HEK293 (cell line): ENCODE results near the gene ACSL4.

ENCODE experiments used
- KLF1 ChIP-seq: fragments of 450-650 bp; formaldehyde crosslinking; IDR thresholded peaks from 2 replicates; pipeline ENCODE4 v1.5.1; 2016; ENCODE audit warnings: missing biosample characterization, missing genetic modification characterization
- SETDB1 ChIP-seq: IDR thresholded peaks from one replicate; pipeline ENCODE4 v1.6.1; 2017; ENCODE audit warnings: mild to moderate bottlenecking, low read length, moderate library complexity, mixed read lengths; ENCODE audit not compliant: insufficient read length
- ZBTB21 ChIP-seq: fragments of 450-650 bp; formaldehyde crosslinking; IDR thresholded peaks from 2 replicates; pipeline ENCODE4 v1.5.1; 2017; ENCODE audit warnings: missing biosample characterization, missing genetic modification characterization
- ZNF133 ChIP-seq: fragments of 450-650 bp; formaldehyde crosslinking; IDR thresholded peaks from 2 replicates; pipeline ENCODE4 v1.5.1; 2016; ENCODE audit warnings: missing biosample characterization, missing genetic modification characterization
- ZNF138 ChIP-seq: fragments of 450-650 bp; formaldehyde crosslinking; IDR thresholded peaks from 2 replicates; pipeline ENCODE4 v1.5.1; 2016; ENCODE audit warnings: missing biosample characterization, missing genetic modification characterization, borderline replicate concordance
- ZNF175 ChIP-seq: fragments of 450-650 bp; formaldehyde crosslinking; IDR thresholded peaks from 2 replicates; pipeline ENCODE4 v1.5.1; 2016; ENCODE audit warnings: missing biosample characterization, missing genetic modification characterization
- ZNF239 ChIP-seq: fragments of 450-650 bp; formaldehyde crosslinking; IDR thresholded peaks from 2 replicates; pipeline ENCODE4 v1.5.1; 2016; ENCODE audit warnings: missing biosample characterization, missing genetic modification characterization
- ZNF335 ChIP-seq: fragments of 450-650 bp; formaldehyde crosslinking; conservative IDR thresholded peaks from 2 replicates; pipeline ENCODE4 v1.5.1; 2016; ENCODE audit warnings: missing biosample characterization, missing genetic modification characterization
- ZNF76 ChIP-seq: fragments of 450-650 bp; formaldehyde crosslinking; IDR thresholded peaks from 2 replicates; pipeline ENCODE4; 2016; ENCODE audit warnings: low read depth, missing biosample characterization, missing genetic modification characterization, borderline replicate concordance
- ZNF830 ChIP-seq: fragments of 450-650 bp; IDR thresholded peaks from 2 replicates; pipeline ENCODE4 v1.5.0; 2018; ENCODE audit warnings: missing biosample characterization, missing genetic modification characterization, low read depth, mild to moderate bottlenecking, moderate library complexity
- TF ChIP-seq, protein P1 (sequence below): fragments of 450-650 bp; formaldehyde crosslinking; IDR thresholded peaks from 2 replicates; pipeline ENCODE4 v1.5.1; 2016; ENCODE audit warnings: missing biosample characterization, missing genetic modification characterization
- TF ChIP-seq, protein P2 (sequence below): fragments of 450-650 bp; formaldehyde crosslinking; IDR thresholded peaks from 2 replicates; pipeline ENCODE4 v1.5.1; 2016; ENCODE audit warnings: missing biosample characterization, missing genetic modification characterization

DNA sequence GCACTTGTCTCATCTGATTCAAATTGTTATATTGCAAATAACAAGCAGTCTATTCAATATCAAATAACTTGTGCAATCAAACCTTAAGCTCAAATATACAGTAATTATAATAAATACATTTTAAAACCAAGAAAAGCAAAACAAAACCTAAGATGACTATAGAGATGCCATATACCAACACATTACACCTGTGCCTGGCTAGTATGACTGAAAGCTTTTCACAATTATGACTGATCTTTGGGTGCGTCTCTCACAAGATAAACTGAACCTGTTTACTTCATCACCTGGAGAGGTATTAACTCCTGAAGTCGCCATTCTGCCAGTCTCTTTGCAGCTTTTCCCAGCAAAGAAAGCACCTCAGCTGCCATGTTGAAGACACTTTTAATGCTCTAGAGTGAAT lies 41.3 kb downstream of the ACSL4 start:
- TF ChIP-seq SETDB1 (no peak), ZNF335 (tag by site-specific recombination) (no peak), KLF1 (tag by site-specific recombination) (no peak), ZNF830 (tag by site-specific recombination) (no peak), ZBTB21 (tag by site-specific recombination) (no peak), ZNF76 (tag by site-specific recombination) (no peak), ZNF138 (tag by site-specific recombination) (no peak), ZNF175 (tag by site-specific recombination) (no peak), ZNF239 (tag by site-specific recombination) (no peak), ZNF133 (tag by site-specific recombination) (no peak)
- TF ChIP-seq, protein P1, sequence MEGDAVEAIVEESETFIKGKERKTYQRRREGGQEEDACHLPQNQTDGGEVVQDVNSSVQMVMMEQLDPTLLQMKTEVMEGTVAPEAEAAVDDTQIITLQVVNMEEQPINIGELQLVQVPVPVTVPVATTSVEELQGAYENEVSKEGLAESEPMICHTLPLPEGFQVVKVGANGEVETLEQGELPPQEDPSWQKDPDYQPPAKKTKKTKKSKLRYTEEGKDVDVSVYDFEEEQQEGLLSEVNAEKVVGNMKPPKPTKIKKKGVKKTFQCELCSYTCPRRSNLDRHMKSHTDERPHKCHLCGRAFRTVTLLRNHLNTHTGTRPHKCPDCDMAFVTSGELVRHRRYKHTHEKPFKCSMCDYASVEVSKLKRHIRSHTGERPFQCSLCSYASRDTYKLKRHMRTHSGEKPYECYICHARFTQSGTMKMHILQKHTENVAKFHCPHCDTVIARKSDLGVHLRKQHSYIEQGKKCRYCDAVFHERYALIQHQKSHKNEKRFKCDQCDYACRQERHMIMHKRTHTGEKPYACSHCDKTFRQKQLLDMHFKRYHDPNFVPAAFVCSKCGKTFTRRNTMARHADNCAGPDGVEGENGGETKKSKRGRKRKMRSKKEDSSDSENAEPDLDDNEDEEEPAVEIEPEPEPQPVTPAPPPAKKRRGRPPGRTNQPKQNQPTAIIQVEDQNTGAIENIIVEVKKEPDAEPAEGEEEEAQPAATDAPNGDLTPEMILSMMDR (tag by site-specific recombination) = no peak
- TF ChIP-seq, protein P2, sequence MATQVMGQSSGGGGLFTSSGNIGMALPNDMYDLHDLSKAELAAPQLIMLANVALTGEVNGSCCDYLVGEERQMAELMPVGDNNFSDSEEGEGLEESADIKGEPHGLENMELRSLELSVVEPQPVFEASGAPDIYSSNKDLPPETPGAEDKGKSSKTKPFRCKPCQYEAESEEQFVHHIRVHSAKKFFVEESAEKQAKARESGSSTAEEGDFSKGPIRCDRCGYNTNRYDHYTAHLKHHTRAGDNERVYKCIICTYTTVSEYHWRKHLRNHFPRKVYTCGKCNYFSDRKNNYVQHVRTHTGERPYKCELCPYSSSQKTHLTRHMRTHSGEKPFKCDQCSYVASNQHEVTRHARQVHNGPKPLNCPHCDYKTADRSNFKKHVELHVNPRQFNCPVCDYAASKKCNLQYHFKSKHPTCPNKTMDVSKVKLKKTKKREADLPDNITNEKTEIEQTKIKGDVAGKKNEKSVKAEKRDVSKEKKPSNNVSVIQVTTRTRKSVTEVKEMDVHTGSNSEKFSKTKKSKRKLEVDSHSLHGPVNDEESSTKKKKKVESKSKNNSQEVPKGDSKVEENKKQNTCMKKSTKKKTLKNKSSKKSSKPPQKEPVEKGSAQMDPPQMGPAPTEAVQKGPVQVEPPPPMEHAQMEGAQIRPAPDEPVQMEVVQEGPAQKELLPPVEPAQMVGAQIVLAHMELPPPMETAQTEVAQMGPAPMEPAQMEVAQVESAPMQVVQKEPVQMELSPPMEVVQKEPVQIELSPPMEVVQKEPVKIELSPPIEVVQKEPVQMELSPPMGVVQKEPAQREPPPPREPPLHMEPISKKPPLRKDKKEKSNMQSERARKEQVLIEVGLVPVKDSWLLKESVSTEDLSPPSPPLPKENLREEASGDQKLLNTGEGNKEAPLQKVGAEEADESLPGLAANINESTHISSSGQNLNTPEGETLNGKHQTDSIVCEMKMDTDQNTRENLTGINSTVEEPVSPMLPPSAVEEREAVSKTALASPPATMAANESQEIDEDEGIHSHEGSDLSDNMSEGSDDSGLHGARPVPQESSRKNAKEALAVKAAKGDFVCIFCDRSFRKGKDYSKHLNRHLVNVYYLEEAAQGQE (tag by site-specific recombination) = no peak
